DMS153 treated with DMSO at 0.1 percent for 48 hours (cell line): ENCODE results near the gene TBL1X.
"Not testable (repeated sequence)": the region's sequence is repeated elsewhere in the genome, so short reads cannot be mapped to it uniquely, and the experiment has no call there.

Experiments used
- DNase-seq: peaks from one replicate; lab custom pipeline; 2025; ENCODE audit not compliant: unreplicated experiment; lab: John Stamatoyannopoulos, UW

TBL1X gene

DNA sequence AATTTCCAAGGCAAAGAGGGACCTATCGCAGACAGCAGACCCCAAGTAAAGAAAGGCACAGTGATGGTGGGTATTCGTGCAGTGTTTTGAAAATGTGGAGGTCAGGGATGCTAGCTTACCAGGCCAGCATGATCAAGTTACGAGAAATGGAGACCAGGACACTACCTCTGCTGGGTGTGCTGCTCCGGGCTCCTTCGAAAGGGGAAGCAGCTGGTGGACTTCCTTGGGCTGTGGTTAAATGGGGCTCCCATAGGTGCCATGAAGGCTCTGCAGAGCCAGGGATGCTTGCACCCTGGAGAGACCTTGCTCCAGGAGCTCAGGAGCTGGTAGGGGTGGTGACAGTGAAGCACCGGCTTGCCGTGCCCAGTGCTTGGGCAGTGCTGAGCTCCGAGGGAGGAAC is 68.8 kb downstream of the TBL1X start:
- no peak for DNase-seq

DNA sequence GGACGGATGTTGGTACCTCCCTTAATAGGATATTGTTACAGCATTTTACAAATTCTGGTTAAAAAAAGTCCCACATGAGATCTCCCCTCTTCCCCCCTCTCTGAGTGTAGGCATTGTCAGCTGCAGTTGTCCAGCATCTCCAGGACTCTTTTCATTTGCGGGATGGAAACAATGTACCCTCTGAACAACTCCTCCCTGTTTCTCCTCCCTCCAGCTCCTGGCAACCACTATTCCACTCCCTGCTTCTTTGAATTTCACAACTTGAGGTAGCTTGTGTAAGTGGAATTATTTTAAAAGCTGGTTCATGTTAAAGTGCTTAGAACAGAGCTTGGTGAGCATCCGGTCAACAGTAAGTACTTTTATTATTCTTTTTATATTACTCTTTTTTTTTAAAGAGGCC is 69.8 kb downstream of the TBL1X start:
- DNase-seq = no peak

DNA sequence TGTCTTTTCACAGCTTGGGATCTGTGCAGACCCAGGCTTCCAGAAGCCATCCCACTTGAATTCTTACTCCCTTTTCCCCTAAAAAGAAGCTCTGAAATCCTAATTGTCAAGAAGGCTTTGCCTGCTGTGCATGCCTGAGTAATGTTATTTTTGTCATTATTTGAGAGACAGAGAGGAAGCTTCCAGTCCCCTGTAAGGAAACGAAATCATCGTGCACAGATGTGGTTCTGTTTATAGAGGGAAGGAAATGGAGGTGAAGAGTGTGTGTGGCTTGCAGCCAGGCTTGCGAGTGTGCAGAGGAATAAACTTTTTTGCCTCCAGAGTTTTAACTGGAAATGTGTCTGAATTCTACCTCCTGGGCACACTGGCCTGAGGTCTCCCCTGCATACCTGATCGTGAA is 70.2 kb downstream of the TBL1X start:
- DNase-seq = no peak

DNA sequence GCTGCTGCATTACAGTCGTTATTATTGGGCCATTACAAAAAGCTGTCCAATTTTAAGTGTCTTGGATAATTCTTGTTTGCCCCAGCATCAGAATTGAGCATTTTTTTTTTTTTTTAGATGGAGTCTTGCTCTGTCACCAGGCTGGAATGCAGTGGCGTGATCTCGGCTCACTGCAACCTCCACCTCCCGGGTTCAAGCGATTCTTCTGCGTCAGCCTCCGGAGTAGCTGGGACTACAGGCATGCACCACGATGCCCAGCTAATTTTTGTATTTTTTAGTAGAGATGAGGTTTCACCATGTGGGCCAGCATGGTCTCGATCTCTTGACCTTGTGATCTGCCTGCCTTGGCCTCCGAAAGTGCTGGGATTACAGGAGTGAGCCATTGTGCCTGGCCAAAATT is 71.3 kb downstream of the TBL1X start:
- DNase-seq = not testable (repeated sequence)

DNA sequence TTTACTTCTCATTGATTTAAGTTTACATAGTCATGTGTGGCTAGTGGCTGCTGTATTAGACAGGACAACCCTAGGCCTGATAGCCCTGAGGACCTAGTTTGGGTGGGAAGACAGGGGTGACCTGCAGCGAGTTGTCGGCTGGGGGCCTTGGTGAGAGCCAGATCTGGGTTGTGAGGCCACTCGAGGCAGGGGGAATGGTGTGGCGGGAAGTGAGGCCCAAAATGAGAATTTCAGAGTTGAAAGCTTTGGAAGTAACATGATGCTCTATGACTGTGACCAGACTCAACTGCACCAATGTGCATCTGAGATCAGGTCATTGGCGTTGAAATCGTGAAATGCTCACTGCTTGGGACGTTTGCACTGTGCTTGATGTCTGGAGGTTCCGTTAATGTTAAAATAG is 72.9 kb downstream of the TBL1X start:
- no peak for DNase-seq

DNA sequence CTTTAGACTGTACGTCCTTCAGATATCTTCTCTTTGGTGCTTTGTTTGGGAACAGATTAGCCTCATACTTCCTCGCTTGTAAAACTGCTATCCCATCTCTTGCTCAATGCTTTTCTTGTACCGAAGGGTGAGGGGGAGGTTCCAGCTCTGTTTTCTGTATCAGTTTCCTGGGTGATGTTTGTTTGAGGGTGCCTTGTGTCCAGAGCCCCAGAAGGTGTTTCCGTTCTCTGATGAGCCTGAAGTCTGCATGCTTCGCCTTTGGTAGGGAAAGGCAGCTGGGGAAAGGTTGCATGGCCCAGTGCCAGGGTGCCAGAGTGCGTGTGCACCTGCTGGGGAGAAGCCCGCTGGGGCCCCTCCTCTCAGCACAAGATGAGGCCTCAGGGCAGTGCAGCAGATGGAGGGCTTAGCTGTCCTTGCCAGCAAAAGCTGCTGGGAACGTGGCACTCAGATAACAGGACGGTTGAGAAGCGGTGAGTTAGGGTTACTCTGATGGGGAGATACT is 73.7 kb downstream of the TBL1X start:
- DNase-seq = peak; percentile 49

DNA sequence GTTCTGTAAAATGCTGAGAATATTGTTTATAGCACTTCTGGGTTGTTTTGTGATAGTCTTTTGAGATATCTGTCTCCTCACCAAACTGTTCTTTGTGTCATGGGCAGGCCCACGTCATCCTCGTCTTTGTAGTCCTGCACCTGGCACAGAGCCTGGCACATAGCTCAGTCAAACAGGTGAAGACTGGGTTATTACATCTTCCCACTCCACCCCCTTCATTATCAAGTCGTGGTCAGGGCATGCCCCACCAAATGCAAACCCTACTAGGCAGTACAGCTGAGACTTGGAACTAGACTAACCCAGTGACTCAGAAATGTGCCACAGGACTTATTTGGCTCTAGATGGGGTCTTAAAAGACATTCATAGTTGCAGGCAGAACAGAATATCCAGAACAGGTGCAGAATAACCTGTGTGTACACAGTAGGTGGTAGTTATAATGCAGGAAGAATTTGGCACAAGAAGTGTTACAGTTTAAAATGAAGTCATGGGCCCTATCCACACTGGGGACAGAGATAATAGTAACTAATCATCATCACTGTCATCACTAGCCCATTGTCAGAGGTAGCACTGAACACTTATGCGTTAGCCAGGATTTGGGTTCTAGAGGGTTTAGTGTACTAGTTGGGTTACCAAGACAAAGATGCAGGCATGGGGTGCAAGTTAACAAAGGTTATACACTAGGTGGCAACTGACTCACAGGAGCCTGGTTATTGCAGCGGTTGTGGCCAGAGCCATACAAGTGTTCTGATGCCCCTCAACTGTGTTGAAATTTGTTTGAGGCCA is 74.9 kb downstream of the TBL1X start:
- DNase-seq = no peak

DNA sequence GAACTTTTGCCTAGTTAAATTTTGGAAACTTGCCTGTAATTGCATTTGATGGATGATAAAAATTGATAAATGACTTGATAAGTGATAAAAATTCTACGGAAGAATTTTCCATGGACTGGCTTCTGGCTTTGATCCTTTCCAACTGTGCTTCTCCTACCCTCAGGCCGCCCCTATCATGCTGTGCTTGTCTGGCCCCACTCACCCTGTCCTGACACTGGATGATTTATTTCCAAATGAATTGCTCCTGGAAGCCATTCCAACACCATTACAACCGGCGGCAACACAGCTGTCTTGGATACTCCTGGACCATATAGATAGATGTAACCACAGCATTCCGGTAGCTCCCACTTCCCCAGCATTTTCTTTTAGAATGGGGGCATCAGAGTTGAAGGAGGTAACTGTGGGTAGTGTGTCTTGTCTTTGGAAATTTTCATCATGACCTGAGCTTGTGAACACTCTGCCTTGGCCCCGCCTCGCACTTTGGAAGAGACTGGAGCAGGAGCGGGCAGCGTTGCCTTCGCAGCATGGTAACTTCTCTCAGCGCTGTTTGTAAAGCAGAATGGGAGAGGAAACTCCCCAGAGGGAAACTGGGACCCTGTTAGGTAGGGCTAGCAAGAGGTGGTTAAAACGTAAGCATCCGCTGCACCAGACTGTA is 77.4 kb downstream of the TBL1X start:
- no peak for DNase-seq

DNA sequence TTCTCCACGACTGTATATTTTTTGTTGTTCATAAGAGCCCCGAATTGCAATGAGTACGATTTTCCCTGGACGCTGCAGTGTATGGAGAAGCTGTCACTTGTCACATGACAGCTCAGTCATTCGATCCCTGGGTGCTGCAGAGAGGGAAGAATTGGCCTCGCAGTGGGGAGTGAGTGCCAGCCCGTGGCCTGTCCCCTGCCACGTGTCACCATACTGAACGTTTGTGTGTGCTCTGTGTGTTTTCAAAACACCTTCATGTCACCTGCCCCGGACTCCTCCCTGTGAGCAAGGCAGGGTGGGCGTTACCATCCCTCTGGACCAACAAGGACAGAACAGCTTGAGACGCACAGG is 77.9 kb downstream of the TBL1X start:
- DNase-seq = no peak

DNA sequence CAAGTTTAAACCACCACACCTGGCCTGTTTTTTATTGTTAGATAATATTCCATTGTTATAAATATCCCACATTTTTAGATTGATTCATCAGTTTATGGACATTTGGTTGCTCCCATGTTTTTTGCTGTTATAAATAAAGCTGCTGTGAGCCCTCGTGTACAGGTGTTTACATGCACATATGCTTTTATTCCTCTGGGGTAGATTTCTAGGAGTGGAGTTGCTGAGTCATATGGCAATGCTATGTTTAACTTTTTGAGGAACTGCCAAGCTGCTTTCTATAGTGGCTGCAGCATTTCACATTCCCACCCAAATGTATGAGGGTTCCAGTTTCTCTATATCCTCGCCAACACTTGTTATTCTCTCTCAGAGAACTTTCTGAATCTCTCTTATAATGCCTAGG is 90.5 kb downstream of the TBL1X start:
- DNase-seq = no peak

DNA sequence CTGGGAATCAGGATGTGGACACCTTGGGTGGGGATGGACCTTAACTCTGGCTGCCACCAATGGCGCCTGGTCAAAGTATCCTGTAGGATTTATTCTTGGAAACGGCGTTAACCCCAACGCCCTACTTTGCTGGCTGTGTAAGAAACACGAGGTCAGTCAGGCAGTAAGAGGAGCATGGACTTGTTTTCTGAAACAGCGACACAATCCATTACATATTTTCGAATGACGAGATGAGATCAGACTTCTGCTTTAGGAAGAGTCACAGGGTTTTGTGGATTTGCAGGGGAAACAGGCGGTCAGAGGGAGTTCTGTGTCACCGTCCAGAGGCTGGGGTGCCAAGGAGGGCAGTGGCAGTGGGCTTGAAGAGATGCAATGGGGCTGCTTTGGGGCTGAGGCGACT is 92.2 kb downstream of the TBL1X start:
- DNase-seq = no peak

DNA sequence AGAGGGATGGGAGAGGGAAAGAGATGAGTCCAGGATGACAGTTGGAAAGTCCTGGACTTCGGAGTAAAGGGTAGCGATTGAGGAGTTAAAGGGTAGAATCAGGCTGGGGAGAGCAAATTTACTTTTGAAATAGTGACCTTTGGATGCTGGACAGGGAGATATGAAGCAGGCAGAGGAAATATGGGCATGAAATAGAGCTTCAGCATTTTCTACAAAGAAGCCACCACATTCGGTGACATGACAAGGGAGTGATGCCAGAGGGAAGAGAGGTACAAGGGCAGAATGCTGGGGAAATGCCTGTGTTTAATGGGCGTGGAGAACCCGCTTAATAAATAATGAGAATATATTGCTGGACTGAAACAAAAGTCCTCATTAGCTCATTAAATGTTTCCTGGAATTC is 92.7 kb downstream of the TBL1X start:
- no peak for DNase-seq

DNA sequence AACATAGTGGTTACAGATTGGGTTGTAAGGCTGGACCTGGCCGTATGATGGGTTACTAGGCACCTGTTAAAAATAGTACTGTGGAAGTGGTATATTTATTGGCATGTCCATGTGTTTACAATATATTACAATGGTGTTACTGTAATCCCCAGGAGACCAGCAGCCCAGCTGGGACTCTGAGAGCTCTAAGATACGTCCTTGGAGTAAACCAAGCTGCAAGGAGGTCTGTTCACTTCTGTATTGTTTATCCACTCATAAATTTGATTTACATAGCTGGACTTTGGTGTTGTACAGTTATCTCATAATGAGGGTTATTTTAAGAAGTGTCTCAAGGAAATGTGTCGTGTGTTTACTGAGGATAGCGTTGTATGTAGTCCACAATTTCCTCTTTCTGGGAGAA is 93.8 kb downstream of the TBL1X start:
- no peak for DNase-seq

DNA sequence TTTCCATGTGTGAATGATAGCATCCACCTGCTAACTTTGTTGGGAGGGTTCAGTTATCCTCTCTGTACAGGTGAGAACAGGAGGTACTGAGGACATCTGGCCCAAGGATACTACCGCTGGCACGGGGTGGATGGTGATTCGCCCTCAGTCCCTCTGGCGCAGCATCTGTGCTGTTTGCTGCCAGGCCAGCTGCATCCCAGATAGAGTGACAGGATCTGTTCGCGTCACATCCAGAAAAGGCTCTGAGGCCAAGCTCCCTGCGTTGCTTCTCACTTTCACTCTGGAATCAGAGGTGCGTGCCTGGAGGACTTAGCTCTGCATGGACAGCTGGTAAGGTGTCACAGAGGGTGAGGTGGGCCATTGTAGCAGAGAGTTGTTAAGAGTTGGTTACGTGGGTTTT is 95.4 kb downstream of the TBL1X start:
- no peak for DNase-seq

DNA sequence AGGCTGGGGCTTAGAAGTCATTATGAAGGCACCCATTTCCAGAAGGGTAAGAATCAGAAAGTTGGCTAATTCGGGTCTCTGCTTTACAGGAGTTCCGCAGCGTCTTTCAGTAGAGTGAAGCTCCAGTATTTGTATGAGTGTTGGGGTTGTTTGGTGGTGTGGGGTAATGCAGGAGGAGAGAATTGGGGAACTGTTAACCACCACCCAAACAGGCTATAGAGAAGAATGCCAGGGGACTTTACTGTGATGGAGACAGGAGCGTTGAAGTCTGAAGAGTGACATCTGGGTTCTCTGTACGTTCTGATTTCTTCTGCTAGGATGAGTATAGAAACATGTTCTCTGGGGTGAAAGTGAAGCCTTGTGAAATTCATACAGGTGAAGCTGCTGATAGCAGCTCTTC is 96.3 kb downstream of the TBL1X start:
- DNase-seq = no peak

DNA sequence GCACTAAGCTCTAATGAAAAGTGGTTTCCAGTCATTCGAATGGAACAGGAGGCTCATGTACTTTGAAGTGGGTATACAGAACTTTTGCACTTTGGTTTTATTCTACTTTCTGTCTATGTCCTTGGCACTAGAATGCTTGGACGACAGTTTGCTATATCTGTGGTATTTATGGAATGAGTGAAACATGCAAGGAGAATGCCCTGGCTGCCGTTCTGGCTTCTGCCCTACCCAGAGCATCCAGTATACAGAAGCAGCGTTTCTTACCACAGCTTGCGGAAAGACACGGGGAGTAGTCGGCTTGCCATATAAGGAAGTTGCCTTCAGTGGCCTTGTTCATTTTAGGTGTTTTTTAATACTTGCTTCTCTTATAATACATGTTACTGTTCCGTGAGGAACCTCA is 98.0 kb downstream of the TBL1X start:
- DNase-seq = no peak

DNA sequence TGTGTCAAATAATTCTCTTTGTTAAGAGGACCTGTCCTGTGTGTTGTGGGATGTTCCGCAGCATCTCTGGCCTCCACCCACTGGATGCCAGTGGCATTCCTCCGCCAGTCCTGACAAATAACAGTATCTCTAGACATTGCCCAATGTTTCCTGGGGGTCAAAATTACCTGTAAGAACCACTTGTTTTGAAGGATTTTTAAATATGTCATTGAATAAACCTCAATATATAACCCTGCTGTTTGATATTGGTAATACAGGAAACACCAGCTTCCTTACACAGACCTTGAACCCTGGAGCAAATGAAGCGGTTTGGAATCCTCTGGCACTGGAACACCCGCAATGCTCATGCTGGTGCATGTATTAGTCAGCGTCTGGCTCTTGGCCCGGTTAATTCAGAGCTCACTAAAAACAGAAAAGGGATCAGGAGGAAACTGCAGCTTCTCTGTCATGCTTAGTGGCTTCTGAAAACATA is 101.3 kb downstream of the TBL1X start:
- DNase-seq = no peak

DNA sequence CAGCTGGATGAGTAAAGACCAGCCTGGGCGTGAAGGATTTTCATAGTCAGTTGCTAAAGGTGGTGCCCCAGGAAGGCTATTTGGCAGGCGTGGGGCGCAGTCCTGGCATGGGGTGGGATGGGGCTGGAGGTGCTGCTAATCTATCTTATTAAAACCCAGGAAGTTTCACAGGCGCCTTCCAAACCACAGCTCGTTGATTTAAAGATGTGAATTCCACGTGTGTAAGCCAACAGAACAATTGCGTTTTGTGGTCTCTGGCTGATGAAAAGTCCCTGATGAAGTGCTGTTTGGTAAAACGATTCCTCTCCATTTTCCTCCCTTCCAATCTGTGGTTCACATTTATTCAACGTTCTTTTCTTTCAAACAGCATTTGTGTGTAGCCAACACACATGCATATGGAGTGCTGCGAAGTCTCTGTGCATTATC is 105.0 kb downstream of the TBL1X start:
- no peak for DNase-seq

DNA sequence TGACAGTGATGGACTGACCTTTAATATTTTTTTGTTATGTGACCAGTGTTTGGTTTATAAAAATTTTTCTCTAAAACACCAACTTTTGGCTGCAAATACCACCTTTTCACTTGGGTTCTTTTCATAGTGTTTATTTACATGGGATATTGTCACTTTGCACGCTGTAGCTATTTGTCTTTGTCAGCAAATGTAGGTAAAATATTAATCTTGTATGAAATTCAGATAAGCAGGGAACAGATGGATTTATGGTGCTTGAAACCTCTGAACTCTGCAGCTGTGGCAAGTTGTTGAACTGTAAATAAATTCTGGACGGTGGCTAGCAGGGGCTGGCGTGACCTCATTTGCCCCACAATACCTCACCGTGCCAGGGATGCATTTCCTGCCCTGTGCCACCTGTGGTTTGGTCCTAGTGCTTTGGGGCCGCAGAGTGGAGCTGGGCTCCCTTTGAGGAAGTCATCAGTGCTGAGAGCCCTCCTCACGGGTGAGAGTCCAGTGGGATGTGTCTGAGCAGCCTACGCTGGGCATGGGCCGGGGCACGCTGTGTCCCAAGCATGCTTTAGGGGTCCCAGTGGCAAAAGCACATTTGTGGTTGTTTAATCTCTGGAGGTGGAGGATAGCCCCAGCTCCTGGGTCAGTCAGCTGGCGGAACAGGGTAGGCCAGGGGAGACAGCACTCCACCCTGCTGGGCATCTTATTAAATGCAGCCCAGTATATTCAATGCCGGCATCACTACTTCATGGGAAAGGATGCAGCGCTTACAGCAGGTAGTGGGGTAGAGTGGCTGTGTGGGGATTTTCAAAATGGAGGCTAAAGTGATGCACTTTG is 108.6 kb downstream of the TBL1X start:
- DNase-seq = peak; percentile 35

DNA sequence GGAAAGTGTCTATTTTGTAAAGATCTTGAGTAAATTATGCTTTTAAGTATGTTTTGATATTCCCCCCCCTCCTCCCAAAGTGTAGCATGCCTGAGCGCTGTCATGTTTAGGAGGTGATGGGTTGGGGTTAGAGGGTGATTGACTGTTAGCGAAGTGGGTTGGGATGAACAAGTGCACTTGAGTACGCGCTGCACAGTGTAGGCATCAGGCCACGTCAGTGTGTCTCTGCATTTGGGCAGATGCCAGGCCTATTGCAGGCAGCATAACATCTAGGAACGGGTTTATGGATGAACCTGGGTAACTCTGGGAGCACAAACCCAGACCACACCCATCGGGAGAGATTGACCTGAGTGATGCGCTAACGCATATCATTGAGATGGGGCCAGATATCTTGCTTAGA is 111.2 kb downstream of the TBL1X start:
- DNase-seq = no peak

DNA sequence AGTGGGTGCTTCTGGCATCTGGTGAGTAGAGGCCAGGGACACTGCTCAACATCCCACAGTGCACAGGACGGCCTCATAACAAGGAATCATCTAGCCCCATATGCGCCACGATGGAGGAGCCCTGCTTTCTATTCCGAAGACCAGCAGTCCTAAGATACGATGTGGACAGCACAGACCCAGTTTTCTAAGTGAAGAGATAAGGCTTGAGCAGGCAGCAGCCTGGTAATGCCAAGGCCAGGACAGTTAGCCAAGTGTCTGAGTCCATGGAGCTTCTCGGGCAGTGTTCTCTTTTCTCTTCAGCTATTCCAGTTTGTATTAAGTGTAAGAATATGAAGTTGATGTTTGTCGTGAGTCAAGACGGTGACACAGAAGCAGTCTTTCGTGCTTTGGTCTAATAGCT is 112.7 kb downstream of the TBL1X start:
- DNase-seq = no peak
